Placental epithelial cell (primary cell): Measurements from ENCODE around the gene RPL4. TPM values are rescaled to one million over a fixed set of nuclear protein-coding genes. Genes with fewer than 3 reads are reported as not detected.

Source experiments
- small RNA-seq: library from RNA; depleted of rRNA; stranded (forward); fragments of <200 nt; gene quantifications from one replicate; pipeline ENCODE3, GENCODE V24; 2012
- total RNA-seq: library from RNA; depleted of rRNA; stranded (reverse); fragments of >200 nt; gene quantifications from 2 replicates; pipeline ENCODE4 v1.2.3, GENCODE V29; 2012

RPL4 gene
- total RNA-seq, result 1,493 and 3,663 TPM in 2 replicates

GRCh38 chr15:66504563-66505429 lies at the start of gene RPL4, which contains the start of gene ZWILCH:
RPL4 (minus strand) TSS chr15:66504855; CDS start chr15:66504790, 65 bp downstream.
ZWILCH (plus strand) TSS chr15:66505326; CDS start chr15:66505339, 13 bp downstream.

GRCh38 chr15:66497502-66498455 lies 6.9 kb downstream of the RPL4 start, which contains the start of gene SNAPC5:
SNAPC5 (minus strand) TSS chr15:66497762; CDS start chr15:66497731, 31 bp downstream.

Small RNA genes within 50 kb of the gene (small RNA-seq; reads per million reads assigned to genes)
- gene MIR4512 (not detected), gene RF01159 (not detected), gene SNORD16 (not detected), gene SNORD18A (not detected), gene SNORD18B (not detected), gene SNORD18C (not detected)

Other genes starting within 250 kb of the RPL4 start
- 33.9 and 38.1 TPM in 2 replicates for gene DIS3L, start 211.3 kb downstream of the RPL4 start, total RNA-seq
- 5.9 and 7.4 TPM in 2 replicates for gene TIPIN, start 148.2 kb downstream of the RPL4 start, total RNA-seq
- gene MAP2K1, start 117.9 kb downstream of the RPL4 start, total RNA-seq, result 20.4 and 32.1 TPM in 2 replicates
- 10.6 and 13.6 TPM in 2 replicates for gene SNAPC5, start 7.1 kb downstream of the RPL4 start, total RNA-seq
- gene ZWILCH, start 471 bp upstream of the RPL4 start, total RNA-seq, result 9.8 and 16.9 TPM in 2 replicates
- gene LCTL, start 61.1 kb upstream of the RPL4 start, total RNA-seq, result under 0.01 and 0.43 TPM in 2 replicates
- gene SMAD6, start 197.4 kb upstream of the RPL4 start, total RNA-seq, result 6.6 and 9.4 TPM in 2 replicates